ENCODE results near the gene ROS1.
"Not testable (repeated sequence)": the region's sequence is repeated elsewhere in the genome, so short reads cannot be mapped to it uniquely, and the experiment has no call there.

The ROS1 gene

GRCh38 chr6:117375446-117375845 is 50.3 kb downstream of the ROS1 start:
- DNase-seq: no peak

DNA sequence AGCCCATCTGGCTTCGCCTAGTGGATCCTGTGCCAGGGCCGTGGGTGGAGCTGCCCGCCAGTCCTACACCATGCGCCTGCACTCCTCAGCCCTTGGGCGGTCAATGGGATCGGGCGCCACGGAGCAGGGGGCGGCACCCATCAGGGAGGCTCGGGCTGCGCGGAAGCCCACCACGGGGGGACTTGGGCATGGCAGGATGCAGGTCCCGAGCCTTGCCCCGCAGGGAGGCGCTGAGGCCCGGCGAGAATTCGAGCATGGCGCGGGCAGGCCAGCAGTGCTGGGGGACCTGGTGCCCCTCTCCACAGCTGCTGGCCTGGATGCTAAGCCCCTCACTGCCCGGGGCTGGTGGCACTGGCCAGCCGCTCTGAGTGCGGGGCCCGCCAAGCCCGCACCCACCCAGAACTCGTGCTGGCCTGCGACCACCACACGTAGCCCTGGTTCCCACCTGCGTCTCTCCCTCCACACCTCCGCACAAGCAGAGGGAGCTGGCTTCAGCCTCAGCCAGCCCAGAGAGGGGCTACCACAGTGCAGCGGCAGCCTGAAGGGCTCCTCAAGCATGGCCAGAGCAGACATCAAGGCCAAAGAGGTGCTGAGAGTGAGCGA is 52.4 kb downstream of the ROS1 start:
- no peak for DNase-seq

- not testable (repeated sequence) for DNase-seq
Measured at GRCh38 chr6:117372289-117372688, 53.5 kb downstream of the ROS1 start.

- no peak for DNase-seq
Measured at GRCh38 chr6:117371492-117371891, 54.2 kb downstream of the ROS1 start.

GRCh38 chr6:117359581-117359980 is 66.2 kb downstream of the ROS1 start:
- no peak for DNase-seq

- DNase-seq: no peak
Measured at GRCh38 chr6:117354671-117355070, 71.1 kb downstream of the ROS1 start.

DNA sequence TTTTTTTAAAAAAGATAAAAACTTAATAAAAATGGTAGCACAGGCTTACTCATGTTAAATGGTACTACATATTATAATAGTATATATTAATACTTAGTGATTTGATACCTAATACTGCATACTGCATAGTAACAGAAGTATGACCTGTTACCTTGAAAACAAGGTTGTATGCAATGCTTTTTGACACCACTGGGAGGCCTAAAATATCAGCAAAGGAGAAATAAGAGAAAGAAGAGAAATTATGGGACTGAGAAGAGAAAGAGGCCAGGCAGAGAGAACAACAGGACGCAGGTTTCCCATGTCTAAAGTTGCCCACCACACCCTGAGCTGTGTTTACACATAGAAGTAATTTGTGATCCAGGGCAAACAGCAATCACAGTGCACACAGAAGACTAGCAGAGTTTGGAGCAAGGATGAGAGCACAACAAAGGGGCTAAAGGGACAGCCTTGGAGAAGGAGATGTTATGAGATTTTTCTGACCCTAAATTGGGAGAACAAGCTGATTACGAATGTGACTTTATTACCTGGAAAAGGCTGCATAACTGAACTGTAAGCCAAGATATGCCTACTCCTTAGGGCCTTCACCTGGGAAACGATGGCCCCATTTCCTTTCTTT is 73.2 kb downstream of the ROS1 start:
- DNase-seq: peak; percentile 53

DNA sequence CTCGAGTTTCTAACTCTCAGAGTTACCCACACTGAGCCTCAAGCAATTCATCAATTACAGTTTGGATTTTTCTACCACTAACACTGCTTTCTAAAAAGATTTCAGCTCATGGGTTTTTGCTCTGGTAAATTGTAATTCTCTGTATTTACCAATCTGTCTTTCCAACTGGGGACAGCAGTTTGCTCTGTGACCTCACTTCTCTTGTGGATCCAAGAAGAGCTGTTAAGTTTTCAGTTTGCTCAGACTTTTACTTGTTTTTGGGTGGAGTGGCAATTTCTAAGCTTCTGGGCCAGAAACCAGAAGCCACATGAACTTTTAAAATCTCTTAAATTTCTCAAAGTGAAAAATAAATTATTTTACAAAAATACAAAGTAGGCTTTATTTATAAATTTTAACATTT is 74.2 kb downstream of the ROS1 start:
- DNase-seq: no peak

DNA sequence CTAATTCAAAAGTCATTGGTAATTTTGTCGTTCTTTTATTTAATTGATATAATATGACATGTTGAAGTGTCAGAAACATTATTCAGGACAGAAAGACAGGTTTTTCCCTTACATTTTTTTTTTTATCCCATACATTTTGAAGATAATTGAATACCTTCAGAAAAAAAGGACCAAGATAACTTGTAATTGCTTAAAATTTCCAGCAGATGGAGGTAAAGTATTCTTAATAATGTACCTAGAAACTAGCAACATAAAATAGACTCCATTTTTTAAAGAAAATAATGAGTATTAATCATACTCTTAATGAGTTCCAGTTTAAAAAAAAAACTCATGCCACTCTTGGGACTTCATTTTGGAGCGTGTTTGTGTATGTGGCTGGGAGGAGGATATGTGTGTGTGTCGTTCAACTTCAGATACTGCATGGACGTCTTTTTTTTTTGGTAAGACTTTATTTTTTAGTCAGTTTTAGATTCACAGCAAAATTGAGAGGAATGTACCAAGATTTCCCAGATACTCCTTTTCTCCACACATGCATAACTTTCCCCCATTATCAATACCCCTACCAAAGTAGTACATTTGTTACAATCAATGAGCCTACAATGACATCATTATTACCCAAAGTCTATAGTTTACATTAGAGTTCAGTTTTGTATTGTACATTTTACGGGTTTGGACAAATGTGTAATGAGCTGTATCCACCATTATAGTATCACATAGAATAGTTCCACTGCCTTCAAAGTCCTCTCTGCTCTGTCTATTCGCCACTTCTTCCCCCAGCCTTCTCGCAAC is 79.4 kb downstream of the ROS1 start:
- peak; percentile 62 for DNase-seq

DNA sequence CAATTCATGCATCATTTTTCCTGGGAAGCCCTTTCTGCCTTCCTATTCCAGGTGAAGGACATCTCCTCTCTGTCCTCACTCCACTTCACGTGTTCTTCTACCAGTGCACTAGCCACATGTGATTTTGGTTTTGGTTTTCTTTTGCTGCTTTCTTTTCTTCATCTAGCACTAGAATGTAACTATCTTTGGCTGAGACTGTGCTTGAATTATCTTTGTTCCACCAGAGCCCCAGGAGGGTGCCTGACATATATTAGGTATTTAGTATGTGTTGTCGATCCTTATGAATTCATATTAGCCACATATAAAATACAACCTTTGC is 80.5 kb downstream of the ROS1 start:
- DNase-seq: no peak

DNA sequence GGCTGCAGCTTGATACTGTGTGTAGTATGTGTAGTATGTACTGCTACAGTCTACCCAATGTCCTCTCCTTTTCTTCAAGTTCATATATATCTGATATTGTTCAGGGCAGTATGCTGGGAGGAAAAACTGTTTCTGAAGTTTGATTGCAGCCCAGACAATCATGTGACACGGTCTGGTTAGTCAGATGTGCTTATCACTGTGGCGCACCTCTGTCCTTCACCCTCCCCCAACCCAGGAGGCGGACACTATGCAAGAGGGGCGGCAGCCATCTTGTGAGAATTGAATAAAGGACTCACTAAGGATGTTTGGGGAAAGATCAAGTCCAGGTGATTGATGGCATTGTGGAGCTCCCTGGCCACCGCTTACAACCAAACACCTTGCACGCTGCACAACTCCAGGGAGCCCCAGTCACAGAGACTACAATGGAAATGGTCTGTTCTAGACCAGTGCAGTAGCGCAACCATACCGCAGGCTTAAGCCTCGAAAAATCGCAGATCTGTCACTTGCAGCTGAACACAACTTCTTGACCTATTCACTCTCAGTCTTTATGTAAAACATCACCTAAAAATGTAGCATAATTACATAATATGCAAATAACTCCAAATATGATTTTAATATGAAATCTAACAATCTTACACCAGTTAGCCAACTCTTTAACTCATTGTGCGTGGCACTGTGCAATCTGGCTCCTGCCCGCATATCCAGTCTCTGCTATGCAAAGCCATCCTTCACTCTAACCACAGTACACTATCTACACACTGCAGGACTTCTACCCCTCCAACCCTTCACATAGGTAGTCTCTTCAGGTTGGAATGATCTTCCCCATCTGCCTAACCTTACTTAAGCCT is 81.1 kb downstream of the ROS1 start:
- no peak for DNase-seq

GRCh38 chr6:117338567-117338966 is 87.2 kb downstream of the ROS1 start:
- no peak for DNase-seq

DNA sequence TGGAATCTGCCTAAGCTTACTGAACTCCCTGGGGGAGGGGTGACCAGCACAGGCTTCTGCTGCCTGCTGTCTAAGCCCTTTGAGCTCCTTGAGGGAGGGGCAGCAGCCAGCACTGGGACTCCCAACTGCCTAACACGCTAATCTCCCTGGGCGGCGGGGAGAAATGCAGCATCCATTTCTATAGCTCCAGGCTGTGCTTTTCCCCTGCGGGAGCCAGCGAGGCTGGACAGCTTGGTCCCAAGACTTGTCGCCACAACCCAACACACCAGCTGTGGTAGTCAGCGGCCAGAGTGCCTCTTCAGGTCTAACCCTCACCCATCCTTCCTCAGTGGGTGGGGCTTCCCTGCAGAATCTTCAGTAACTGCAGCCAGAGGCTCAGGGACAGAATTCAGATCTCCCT is 95.8 kb downstream of the ROS1 start:
- DNase-seq: no peak

- DNase-seq: no peak
Measured at GRCh38 chr6:117328500-117328899, 97.2 kb downstream of the ROS1 start.

DNA sequence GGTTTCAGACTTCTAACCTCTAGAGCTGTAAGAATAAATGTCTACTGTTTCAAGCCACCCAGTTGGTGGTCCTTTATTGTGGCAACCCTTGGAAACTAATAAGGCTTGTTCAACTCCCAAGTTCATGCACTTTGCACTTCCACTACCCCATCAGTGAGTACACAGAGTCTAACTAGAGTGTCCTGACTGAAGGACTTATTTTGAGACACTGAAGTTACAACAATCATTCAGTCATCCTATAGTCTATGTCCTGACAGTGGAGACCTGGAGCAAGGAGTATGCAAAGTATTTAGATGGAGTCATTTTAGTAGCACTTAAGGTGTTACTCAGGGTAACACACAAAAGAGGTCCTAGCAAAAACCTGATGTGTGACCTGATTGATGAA is 97.7 kb downstream of the ROS1 start:
- no peak for DNase-seq

DNA sequence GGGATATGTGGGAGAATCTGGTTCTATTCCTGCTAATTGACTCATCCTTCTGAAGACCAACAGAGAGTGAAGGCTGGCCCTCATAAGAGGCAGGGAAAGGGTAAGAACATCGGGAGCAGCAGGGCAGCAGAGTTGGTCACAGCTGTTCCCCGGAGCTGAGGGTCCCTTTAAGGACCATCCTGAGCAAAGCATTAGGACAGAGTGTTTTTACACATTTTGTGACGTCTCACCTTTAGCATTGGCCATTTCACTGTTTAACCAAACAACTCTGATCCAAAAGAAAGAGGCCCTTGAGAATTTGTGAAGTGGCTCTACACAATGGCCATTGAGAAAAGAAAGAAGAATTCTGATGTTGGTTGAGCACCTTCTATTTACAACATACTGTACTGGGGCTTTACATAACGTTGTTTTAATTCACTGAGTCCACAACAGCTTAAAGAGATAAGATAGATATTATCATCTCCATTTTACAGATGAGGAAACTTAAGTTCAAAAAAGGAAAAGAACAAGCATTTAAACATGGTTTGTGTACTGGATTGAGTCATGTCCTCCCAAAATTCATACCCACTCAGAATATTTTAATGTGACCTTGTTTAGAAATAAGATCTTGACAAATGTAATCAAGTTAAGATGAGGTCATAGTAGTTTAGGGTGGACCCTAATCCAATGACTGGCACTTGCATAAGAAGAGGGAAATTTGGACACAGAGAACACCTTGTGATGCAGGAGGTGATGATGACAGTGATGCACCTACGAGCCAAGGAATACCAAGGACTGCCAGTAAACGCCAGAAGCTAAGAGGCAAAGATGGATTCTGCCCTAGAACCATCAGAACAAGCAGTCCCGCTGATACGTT is 98.4 kb downstream of the ROS1 start:
- DNase-seq: peak; percentile 2

DNA sequence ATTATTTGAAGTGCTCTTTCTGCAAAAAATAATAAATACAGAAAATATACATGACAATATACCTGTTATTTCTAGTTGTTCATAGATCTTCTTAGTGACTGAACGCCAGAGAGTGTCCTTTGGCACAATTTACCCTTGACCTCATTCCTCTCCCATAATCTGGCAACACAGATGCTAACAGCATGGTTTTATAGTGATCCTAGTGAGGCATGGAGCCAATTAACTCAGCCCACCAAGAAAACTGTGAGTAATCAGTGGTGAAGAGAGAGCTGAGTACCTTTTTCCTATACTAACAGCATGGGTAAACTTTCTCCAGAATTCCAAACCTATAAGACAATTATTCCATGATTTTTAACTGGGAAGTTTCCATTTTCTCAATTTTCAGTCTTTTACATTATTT is 99.3 kb downstream of the ROS1 start:
- DNase-seq: no peak

DNA sequence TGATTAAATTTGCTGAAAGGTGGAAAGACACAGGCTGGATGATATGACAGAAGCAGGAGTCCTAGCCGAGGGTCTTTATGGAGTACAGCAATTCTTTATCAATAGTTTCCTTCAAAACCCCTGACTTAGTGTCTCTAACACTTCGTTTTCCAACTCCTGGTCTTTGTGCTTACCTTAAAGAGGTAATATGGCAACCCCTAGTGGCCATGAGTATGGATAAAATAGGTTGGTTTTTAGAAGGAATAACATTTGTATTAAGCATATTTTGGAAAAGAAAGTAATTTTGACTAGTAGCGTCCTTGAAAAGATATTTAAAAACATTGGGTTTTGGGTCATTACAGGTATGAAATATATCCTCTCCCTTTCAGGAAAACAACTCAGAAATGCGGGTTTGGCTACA is 108.5 kb downstream of the ROS1 start:
- DNase-seq: peak; percentile 69

GRCh38 chr6:117311726-117312125 is 114.0 kb downstream of the ROS1 start:
- DNase-seq: no peak

DNA sequence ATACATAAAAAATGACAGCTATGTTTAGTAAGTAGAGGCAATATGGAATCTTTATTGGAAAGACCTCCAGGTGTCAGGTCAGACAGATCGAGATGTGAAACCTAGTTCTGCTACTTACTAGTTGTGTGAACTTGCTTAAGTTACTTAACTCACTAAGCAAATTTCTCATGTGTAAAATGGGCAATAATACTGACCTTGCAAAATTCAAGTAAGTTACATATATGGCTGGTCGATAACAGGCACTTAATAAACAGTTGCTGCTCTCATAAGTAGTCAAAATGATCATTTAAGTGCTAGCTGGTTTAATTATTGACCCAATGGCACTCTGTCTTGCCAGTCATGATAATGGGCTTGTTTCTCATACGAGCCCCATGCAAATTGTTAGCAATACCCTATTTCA is 114.4 kb downstream of the ROS1 start:
- DNase-seq: no peak

DNA sequence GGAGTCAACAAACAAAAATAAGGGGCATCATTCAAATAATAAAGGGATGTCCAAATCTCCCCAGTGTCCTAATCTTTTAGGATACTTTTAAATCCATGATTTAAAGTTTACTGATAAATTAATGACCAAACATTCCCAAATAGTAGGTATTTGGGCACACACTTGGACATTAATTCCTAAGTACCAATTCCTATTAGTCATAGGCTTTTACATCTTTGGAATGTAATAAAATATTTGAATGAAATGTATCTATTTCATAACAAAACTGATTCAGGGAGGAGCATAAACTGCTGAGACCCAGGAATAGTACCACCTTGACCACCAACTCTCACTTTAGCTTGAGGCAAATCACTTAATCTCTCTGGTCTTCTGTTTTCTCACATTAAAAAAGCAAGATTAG is 116.1 kb downstream of the ROS1 start:
- no peak for DNase-seq

GRCh38 chr6:117309069-117309468 is 116.7 kb downstream of the ROS1 start:
- no peak for DNase-seq

DNA sequence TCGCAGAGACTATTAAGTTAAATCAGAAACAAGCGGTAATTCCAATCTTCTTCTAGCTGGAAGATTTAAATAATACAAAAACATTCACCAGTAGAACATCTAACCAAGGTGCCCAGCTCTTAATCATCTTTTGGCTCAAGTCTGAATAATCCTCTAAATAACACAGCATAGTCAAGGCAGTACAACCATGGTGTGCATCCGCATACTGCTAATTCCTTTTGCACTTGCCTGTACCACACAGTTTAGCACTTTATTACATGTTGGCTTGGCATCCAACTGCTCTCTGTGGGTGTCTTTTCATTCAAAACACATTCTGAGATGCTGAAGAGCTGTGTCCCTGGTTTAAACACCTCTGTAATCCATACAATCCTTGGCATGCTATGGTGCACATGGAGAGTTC is 118.1 kb downstream of the ROS1 start:
- no peak for DNase-seq
